Measurements from ENCODE around the gene PGR. TPM values are rescaled to one million over a fixed set of nuclear protein-coding genes. Genes with fewer than 3 reads are reported as not detected.

The PGR gene
- total and polyA plus RNA-seq, 2 of the 8 experiments (the other 6 are each of a cell fraction or from before 2014, with no cell fraction given): 0.03 to 0.35 TPM

GRCh38 chr11:101030015-101030414 is 99.6 kb downstream of the PGR start:
- no peak overlapping the region for H4K5ac ChIP-seq (ENCODE audit: insufficient read length, low read depth, low read length)
- no peak overlapping the region for H2AFZ ChIP-seq (ENCODE audit: low read length)
- H2BK20ac ChIP-seq (ENCODE audit: low read length): no peak overlapping the region
- no peak overlapping the region for H3K56ac ChIP-seq (replicated peaks; ENCODE audit: insufficient read length, low read depth, low read length)
- no peak overlapping the region for H2BK120ac ChIP-seq (replicated peaks; ENCODE audit: low read depth, low read length)
- no peak overlapping the region for H2BK5ac ChIP-seq (ENCODE audit: low read depth, low read length)
- FAIRE-seq: no peak
- no peak overlapping the region for H3K27ac ChIP-seq (ENCODE audit: low read depth, low read length)
- ChIA-PET CTCF (ENCODE audit: partially characterized antibody) (no interaction called here), POLR2A (ENCODE audit: partially characterized antibody) (no interaction called here)
- WGBS, 2 experiments (ENCODE audit: extremely low coverage in 1 of 2, insufficient coverage in 1 of 2, insufficient read length in 1 of 2, insufficient replicate concordance in 2 of 2, low coverage in 1 of 2, low lambda C conversion rate in 2 of 2, missing lambda C conversion rate in 1 of 2): 75% methylated on average over 3 of the region's 3 CpGs; no CpG with 5 or more reads in 1 of the 2 experiments
- no peak overlapping the region for H3K9ac ChIP-seq (replicated peaks in 1 of 4; ENCODE audit: extremely low read depth in 1 of 4, low read depth in 3 of 4, low read length in 3 of 4)
- no peak overlapping the region for H2BK15ac ChIP-seq (ENCODE audit: low read length)
- H3K18ac ChIP-seq (ENCODE audit: extremely low read depth, low read length): no peak overlapping the region
- no peak overlapping the region for H3K4ac ChIP-seq (replicated peaks; ENCODE audit: insufficient read length, low read depth, low read length)
- no peak overlapping the region for H3K23ac ChIP-seq (ENCODE audit: insufficient read length)
- no peak for DNase-seq (ENCODE audit: low read depth in 1 of 2, low spot score in 2 of 2)
- no peaks in the 10 kb centered on the region for H3K4me1 ChIP-seq (replicated peaks in 1 of 4; ENCODE audit: control insufficient read depth in 3 of 4, insufficient read depth in 4 of 4, low read length in 3 of 4)
- no peaks in the 10 kb centered on the region for H3K79me2 ChIP-seq (ENCODE audit: control insufficient read depth in 1 of 2, insufficient read depth in 2 of 2, low read length in 2 of 2)
- H2BK12ac ChIP-seq (ENCODE audit: low read depth, low read length): no peak overlapping the region
- H4K91ac ChIP-seq (replicated peaks; ENCODE audit: insufficient read length, low read length): no peak overlapping the region
- no peak overlapping the region for H3K4me3 ChIP-seq (ENCODE audit: extremely low read depth in 1 of 4, insufficient read depth in 2 of 4, low read depth in 3 of 4, low read length in 4 of 4)
- H3K27me3 ChIP-seq (replicated peaks in 1 of 4; ENCODE audit: control insufficient read depth in 3 of 4, extremely low read depth in 1 of 4, insufficient read depth in 3 of 4, low read length in 3 of 4): no peaks in the 10 kb centered on the region
- no peak overlapping the region for H3K14ac ChIP-seq (ENCODE audit: insufficient read length)
- H4K20me1 ChIP-seq (replicated peaks in 1 of 2; ENCODE audit: control insufficient read depth in 1 of 2, insufficient read depth in 2 of 2, low read length in 2 of 2): no peaks in the 10 kb centered on the region
- no peak overlapping the region for H4K8ac ChIP-seq (ENCODE audit: extremely low read depth, insufficient read depth, low read length)
- no peak overlapping the region for H2AK5ac ChIP-seq (ENCODE audit: low read depth, low read length)
- H3K79me1 ChIP-seq (ENCODE audit: low read depth, low read length): no peaks in the 10 kb centered on the region
- no peak for TF ChIP-seq SRF (IDR thresholded peaks at IDR 0.05; ENCODE audit: low read depth, low read length)
- TF ChIP-seq JUND (IDR thresholded peaks at IDR 0.05; ENCODE audit: low read length): no peak
- no peak for TF ChIP-seq FOSL1 (IDR thresholded peaks at IDR 0.05; ENCODE audit: insufficient read depth, low read depth, low read length)
- TF ChIP-seq ATF2 (IDR thresholded peaks at IDR 0.05; ENCODE audit: low read length): no peak
- TF ChIP-seq TAF1 (IDR thresholded peaks at IDR 0.05; ENCODE audit: low read depth, low read length): no peak
- H3K9me3 ChIP-seq (ENCODE audit: insufficient read depth in 2 of 2, low read depth in 1 of 2, low read length in 1 of 2): no peaks in the 10 kb centered on the region
- H3K4me2 ChIP-seq (ENCODE audit: insufficient read depth in 1 of 2, low read depth in 2 of 2, low read length in 2 of 2): no peak overlapping the region
- no peaks in the 10 kb centered on the region for H3K36me3 ChIP-seq (ENCODE audit: control insufficient read depth in 2 of 4, insufficient read depth in 4 of 4, low read length in 3 of 4)
- no peaks in the 10 kb centered on the region for H3K23me2 ChIP-seq (ENCODE audit: low read depth, low read length)
